ENCODE measurements around the gene PPP1R12C.

The PPP1R12C gene

GRCh38 chr19:55088543-55089341 lies 28.7 kb downstream of the PPP1R12C start:
- peak; percentile 61 for DNase-seq (ENCODE audit: low read depth, low spot score)
- peak; percentile 71 for TF ChIP-seq CTCF (IDR thresholded peaks at IDR 0.05; ENCODE audit: low read depth, low read length)
- in situ Hi-C loops (cut with HindIII; ENCODE audit: low sequenced_read_pairs): no loop called here
- H3K4me3 ChIP-seq (ENCODE audit: low read depth, low read length): no peak overlapping the region

- in situ Hi-C loops (cut with HindIII; ENCODE audit: low sequenced_read_pairs): no loop called here
- no peak for TF ChIP-seq CTCF (IDR thresholded peaks at IDR 0.05; ENCODE audit: low read depth, low read length)
- DNase-seq (ENCODE audit: low read depth, low spot score): no peak
- no peak overlapping the region for H3K4me3 ChIP-seq (ENCODE audit: low read depth, low read length)
These were observed 29.4 kb downstream of the PPP1R12C start for GRCh38 chr19:55088021-55088451.

GRCh38 chr19:55087542-55087901 lies 29.9 kb downstream of the PPP1R12C start:
- DNase-seq (ENCODE audit: low read depth, low spot score): peak; percentile 17
- no peak for TF ChIP-seq CTCF (IDR thresholded peaks at IDR 0.05; ENCODE audit: low read depth, low read length)
- H3K4me3 ChIP-seq (ENCODE audit: low read depth, low read length): peak overlapping the region; percentile 48
- in situ Hi-C loops (cut with HindIII; ENCODE audit: low sequenced_read_pairs): no loop called here

DNA sequence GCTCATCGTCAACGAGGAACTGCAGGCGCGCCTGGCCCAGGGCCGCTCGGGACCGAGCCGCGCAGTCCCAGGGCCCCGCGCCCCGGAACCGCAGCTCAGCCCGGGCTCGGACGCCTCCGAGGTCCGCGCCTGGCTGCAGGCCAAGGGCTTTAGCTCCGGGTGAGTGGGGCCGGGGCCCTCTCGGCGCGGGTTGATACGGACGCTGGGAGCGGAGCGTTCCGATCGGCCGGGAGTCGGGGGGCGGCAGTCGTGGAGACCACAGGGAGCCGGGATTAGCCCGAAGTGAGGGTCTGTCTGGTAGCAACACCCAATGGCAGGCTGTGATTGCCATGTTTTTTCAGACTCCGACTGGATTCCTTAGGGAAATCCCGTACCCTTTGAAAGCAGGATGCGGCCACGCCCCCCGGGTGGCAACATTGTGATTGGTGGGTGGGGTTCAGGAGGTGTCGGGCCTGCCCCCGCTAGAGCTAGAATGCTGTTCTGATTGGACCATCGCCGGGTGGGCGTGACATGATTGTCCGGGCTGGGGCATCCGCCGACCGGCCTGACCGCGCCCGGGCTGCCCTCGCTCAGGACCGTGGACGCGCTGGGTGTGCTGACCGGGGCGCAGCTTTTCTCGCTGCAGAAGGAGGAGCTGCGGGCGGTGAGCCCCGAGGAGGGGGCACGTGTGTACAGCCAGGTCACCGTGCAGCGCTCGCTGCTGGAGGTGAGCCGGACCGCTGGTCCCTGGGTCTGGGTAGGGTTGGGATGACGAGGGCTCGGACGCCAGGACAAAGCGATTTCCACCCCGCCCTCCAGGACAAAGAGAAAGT lies 30.5 kb downstream of the PPP1R12C start:
- peak; percentile 92 for DNase-seq (ENCODE audit: low read depth, low spot score)

DNA sequence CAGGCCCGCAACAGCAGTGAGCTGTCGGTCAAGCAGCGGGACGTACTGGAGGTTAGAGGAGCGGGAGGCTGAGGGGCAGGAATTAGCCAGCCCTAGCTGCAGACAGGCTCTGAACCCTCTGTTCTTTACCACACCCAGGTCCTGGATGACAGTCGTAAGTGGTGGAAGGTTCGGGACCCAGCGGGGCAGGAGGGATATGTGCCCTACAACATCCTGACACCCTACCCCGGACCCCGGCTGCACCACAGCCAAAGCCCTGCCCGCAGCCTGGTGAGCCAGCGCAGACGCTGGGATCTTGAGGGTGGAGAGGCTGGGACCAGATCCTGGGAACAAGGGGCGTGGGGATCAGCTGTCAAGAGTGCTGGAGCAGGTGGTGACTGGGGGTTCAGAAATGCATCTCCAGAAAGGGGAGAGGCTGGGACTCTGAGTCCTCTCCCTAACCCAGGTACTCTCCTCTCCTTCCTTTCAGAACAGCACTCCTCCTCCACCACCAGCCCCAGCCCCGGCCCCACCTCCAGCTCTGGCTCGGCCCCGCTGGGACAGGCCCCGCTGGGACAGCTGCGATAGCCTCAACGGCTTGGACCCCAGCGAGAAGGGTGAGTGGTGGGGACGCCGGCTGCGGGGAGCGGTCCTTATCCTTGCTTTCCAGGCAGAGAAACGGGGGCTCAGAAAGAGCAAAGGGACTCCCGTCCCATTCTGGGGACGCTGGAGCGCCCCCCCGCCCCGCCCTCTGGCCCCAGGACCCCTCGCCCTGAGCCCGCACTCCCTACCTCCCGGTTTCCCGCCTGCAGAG lies 31.3 kb downstream of the PPP1R12C start:
- in situ Hi-C loops (cut with HindIII; ENCODE audit: low sequenced_read_pairs): no loop called here
- no peak for TF ChIP-seq CTCF (IDR thresholded peaks at IDR 0.05; ENCODE audit: low read depth, low read length)
- DNase-seq (ENCODE audit: low read depth, low spot score): no peak
- no peak overlapping the region for H3K4me3 ChIP-seq (ENCODE audit: low read depth, low read length)

More for the DNA sequence above, 30.5 kb downstream of the PPP1R12C start:
- peak overlapping the region; percentile 48 for H3K4me3 ChIP-seq (ENCODE audit: low read depth, low read length)
- TF ChIP-seq CTCF (IDR thresholded peaks at IDR 0.05; ENCODE audit: low read depth, low read length): no peak
- in situ Hi-C loops (cut with HindIII; ENCODE audit: low sequenced_read_pairs): no loop called here

DNA sequence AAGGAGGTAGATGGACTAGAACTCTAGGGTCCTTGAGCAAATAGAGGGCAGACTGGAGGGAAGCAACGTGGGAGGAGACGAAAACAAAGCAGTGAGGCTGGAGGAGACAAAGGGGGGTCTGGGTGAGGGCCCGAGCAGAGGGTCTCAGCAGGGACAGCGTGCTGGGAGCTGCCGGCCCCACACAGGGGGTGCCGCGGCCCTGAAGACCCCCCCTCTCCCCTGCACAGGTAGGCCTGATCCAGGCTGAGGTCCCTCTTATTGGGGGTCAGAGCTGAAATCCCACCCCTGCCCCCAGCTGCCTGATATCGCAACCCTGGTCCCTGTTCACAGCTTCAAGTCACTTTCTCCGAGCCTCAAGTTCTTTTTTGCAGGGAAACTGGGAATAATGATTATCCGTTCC lies 33.0 kb downstream of the PPP1R12C start:
- in situ Hi-C loops (cut with HindIII; ENCODE audit: low sequenced_read_pairs): no loop called here
- H3K4me3 ChIP-seq (ENCODE audit: low read depth, low read length): no peak overlapping the region
- no peak for DNase-seq (ENCODE audit: low read depth, low spot score)

More for the DNA sequence above, 33.0 kb downstream of the PPP1R12C start:
- TF ChIP-seq CTCF (IDR thresholded peaks at IDR 0.05; ENCODE audit: low read depth, low read length): no peak

Data from astrocyte of the spinal cord (primary cell).